K562 (cell line): ENCODE measurements around the gene ZNF521. TPM values are rescaled to one million over a fixed set of nuclear protein-coding genes. Genes with fewer than 3 reads are reported as not detected.

Experiments used
- ATAC-seq: fragments of 200-7000 bp; cut with Tn5 transposase; 3 replicates; pipeline ENCODE4 v1.9.1; 2020; ENCODE audit warnings: moderate library complexity
- BruUV-seq: library from RNA; stranded (reverse); fragments of 400-500 nt; replicated peaks from 2 replicates; lab custom pipeline; 2021; lab: Mats Ljungman, UMichigan
- CTCF ChIA-PET: fragments of 300-600 bp; formaldehyde crosslinking; extraction: SDS; loops from one replicate; lab custom pipeline; 2021; ENCODE audit warnings: low intra/inter-chr PET ratio; lab: Yijun Ruan, JAX
- POLR2A ChIA-PET: fragments of 300-600, 350-650 bp; sonication (Branson Sonifier 250); formaldehyde crosslinking; extraction: SDS; loops from one replicate; lab custom pipeline; 2021; ENCODE audit warnings: antibody characterized with exemption, inconsistent platforms; lab: Yijun Ruan, JAX
- DNase-seq, 4 experiments: peaks; one replicate each; pipeline versions ENCODE4 v3.0.0 to v3.0.0-alpha.2; 2011 to 2018; ENCODE audit warnings: low spot score in 3 of 4, mixed read lengths in 3 of 4; ENCODE audit errors: extremely low read depth in 1 of 4
- FAIRE-seq: peaks from 2 replicates; lab custom pipeline; 2011; peaks lifted over from hg19 to GRCh38; lab: Jason Lieb, UNC
- H2AFZ ChIP-seq: 2 replicates; pipeline ENCODE4 v1.6.0; 2011; ENCODE audit warnings: low read depth, low read length, control low read depth, inconsistent platforms
- H3K27ac ChIP-seq: fragments of 200-600 bp; 3 replicates; pipeline ENCODE4 v1.8.0; 2011; ENCODE audit warnings: low read depth, mild to moderate bottlenecking, control low read depth, inconsistent platforms, low read length, moderate library complexity, mixed read lengths; ENCODE audit errors: extremely low read depth
- H3K27me3 ChIP-seq, 2 experiments: fragments of 300-600 bp in 1 of 2; 2 replicates in 1 of 2; 3 replicates in 1 of 2; pipeline versions ENCODE4 v1.6.0 to v1.8.0; 2011; ENCODE audit warnings: inconsistent platforms in 2 of 2, low read length in 2 of 2, mild to moderate bottlenecking in 1 of 2, mixed read lengths in 1 of 2, moderate library complexity in 1 of 2; ENCODE audit not compliant: control insufficient read depth in 2 of 2, insufficient read depth in 2 of 2
- H3K36me3 ChIP-seq: fragments of 300-600 bp; 3 replicates; pipeline ENCODE4 v1.8.0; 2011; ENCODE audit warnings: mild to moderate bottlenecking, low read length, inconsistent platforms; ENCODE audit not compliant: control insufficient read depth, insufficient read depth
- H3K4me1 ChIP-seq, 2 experiments: fragments of 200-600 bp in 1 of 2; replicated peaks in 1 of 2; 2 replicates in 1 of 2; 3 replicates in 1 of 2; pipeline versions ENCODE4 v1.5.1 to v1.8.0; 2011; ENCODE audit warnings: inconsistent platforms in 2 of 2, low read length in 2 of 2, mild to moderate bottlenecking in 1 of 2, mixed read lengths in 1 of 2, moderate library complexity in 1 of 2; ENCODE audit not compliant: control insufficient read depth in 2 of 2, insufficient read depth in 2 of 2
- H3K4me2 ChIP-seq: 2 replicates; pipeline ENCODE4 v1.6.1; 2011; ENCODE audit warnings: low read length, control low read depth, inconsistent platforms, mixed read lengths; ENCODE audit not compliant: insufficient read depth
- H3K4me3 ChIP-seq: fragments of 200-600 bp; sonication (generic), shearing (Covaris generic); 2 replicates; pipeline ENCODE4 v1.5.1; 2016; ENCODE audit warnings: control low read depth, inconsistent platforms
- H3K79me2 ChIP-seq: fragments of 200-600 bp; 3 replicates; pipeline ENCODE4 v1.8.0; 2011; ENCODE audit warnings: low read length, inconsistent platforms; ENCODE audit not compliant: control insufficient read depth, insufficient read depth
- H3K9ac ChIP-seq, 2 experiments: 2 replicates each; pipeline versions ENCODE4 v1.6.0 to v1.6.1; 2011; ENCODE audit warnings: low read depth in 2 of 2, low read length in 2 of 2, control low read depth in 1 of 2, inconsistent platforms in 1 of 2, mild to moderate bottlenecking in 1 of 2, mixed read lengths in 1 of 2; ENCODE audit not compliant: insufficient read depth in 1 of 2
- H3K9me1 ChIP-seq: one replicate; pipeline ENCODE4 v1.6.0; 2011; ENCODE audit warnings: inconsistent platforms, mild to moderate bottlenecking, low read length, moderate library complexity; ENCODE audit not compliant: control insufficient read depth, insufficient read depth
- H3K9me3 ChIP-seq: replicated peaks from 2 replicates; pipeline ENCODE4 v1.5.1; 2011; ENCODE audit warnings: low read depth, low read length, inconsistent platforms; ENCODE audit not compliant: control insufficient read depth, insufficient read depth
- H4K20me1 ChIP-seq: replicated peaks from 2 replicates; pipeline ENCODE4 v1.6.1; 2011; ENCODE audit warnings: low read length, inconsistent platforms, mixed read lengths; ENCODE audit not compliant: control insufficient read depth, insufficient read depth
- ESRRA ChIP-seq: fragments of 450-650 bp; IDR thresholded peaks from 2 replicates; pipeline ENCODE4 v1.6.1; 2014; ENCODE audit warnings: low read depth, mild to moderate bottlenecking, moderate library complexity, borderline replicate concordance
- GATAD2B ChIP-seq: fragments of 450-650 bp; IDR thresholded peaks from 2 replicates; pipeline ENCODE4 v1.6.1; 2017; ENCODE audit warnings: mild to moderate bottlenecking, borderline replicate concordance
- IRF9 ChIP-seq: fragments of 450-650 bp; IDR thresholded peaks from 2 replicates; pipeline ENCODE4 v1.6.1; 2016; ENCODE audit warnings: missing biosample characterization, missing genetic modification characterization
- MCM3 ChIP-seq: fragments of 450-650 bp; IDR thresholded peaks from 2 replicates; pipeline ENCODE4 v1.6.1; 2016
- MEIS2 ChIP-seq: fragments of 450-650 bp; IDR thresholded peaks from 2 replicates; pipeline ENCODE4 v1.6.1; 2014; ENCODE audit warnings: mild to moderate bottlenecking; ENCODE audit not compliant: partially characterized antibody
- MITF ChIP-seq: IDR thresholded peaks from 2 replicates; pipeline ENCODE4 v1.6.1; 2014; ENCODE audit warnings: antibody characterized with exemption
- NFIC ChIP-seq: fragments of 450-650 bp; IDR thresholded peaks from 2 replicates; pipeline ENCODE4 v1.6.1; 2017; ENCODE audit warnings: mild to moderate bottlenecking, inconsistent platforms
- RBM15 ChIP-seq: fragments of 200-400 bp; formaldehyde crosslinking; IDR thresholded peaks from 2 replicates; pipeline ENCODE4 v1.6.1; 2018; ENCODE audit warnings: mild to moderate bottlenecking, low read length, moderate library complexity; ENCODE audit not compliant: insufficient read depth
- STAG1 ChIP-seq: sonication (generic); formaldehyde crosslinking; IDR thresholded peaks from 2 replicates; pipeline ENCODE4 v1.5.0; 2020; ENCODE audit warnings: missing genetic modification reagents, borderline replicate concordance
- TARDBP ChIP-seq: fragments of 450-650 bp; IDR thresholded peaks from 2 replicates; pipeline ENCODE4 v1.6.1; 2016
- TEAD2 ChIP-seq: fragments of 450-650 bp; IDR thresholded peaks from 2 replicates; pipeline ENCODE4 v1.6.1; 2016; ENCODE audit warnings: missing genetic modification characterization, control low read depth, missing compliant biosample characterization
- TOE1 ChIP-seq, 2 experiments: fragments of 450-650 bp in 1 of 2; sonication (generic) in 1 of 2; formaldehyde crosslinking in 1 of 2; IDR thresholded peaks; 2 replicates each; pipeline versions ENCODE4 v1.7.1 to v1.8.0; 2016 to 2022; ENCODE audit warnings: borderline replicate concordance in 2 of 2, mild to moderate bottlenecking in 2 of 2, antibody characterized with exemption in 1 of 2, inconsistent platforms in 1 of 2, low read depth in 1 of 2, missing genetic modification reagents in 1 of 2, moderate library complexity in 1 of 2
- TRIM24 ChIP-seq, 2 experiments: fragments of 450-650 bp; IDR thresholded peaks; 2 replicates each; pipeline ENCODE4 v1.6.1; 2016
- ZFP1 ChIP-seq: fragments of 450-650 bp; formaldehyde crosslinking; IDR thresholded peaks from 2 replicates; pipeline ENCODE4 v1.4.0; 2020; ENCODE audit warnings: mild to moderate bottlenecking, mixed read lengths
- ZNF347 ChIP-seq: fragments of 450-650 bp; formaldehyde crosslinking; IDR thresholded peaks from 2 replicates; pipeline ENCODE4 v1.4.0; 2020; ENCODE audit warnings: low read depth, mild to moderate bottlenecking, moderate library complexity
- ZNF354B ChIP-seq: fragments of 250-450 bp; sonication (Bioruptor Pico); IDR thresholded peaks from 2 replicates; pipeline ENCODE4 v1.4.0; 2020
- ZNF444 ChIP-seq: fragments of 250-450 bp; sonication (Bioruptor Pico); IDR thresholded peaks from 2 replicates; pipeline ENCODE4 v1.4.0; 2020; ENCODE audit warnings: mild to moderate bottlenecking, moderate library complexity
- ZNF57 ChIP-seq: fragments of 450-650 bp; formaldehyde crosslinking; IDR thresholded peaks from 2 replicates; pipeline ENCODE4 v1.4.0; 2020; ENCODE audit warnings: mild to moderate bottlenecking, moderate library complexity
- ZNF695 ChIP-seq: fragments of 450-650 bp; formaldehyde crosslinking; IDR thresholded peaks from 2 replicates; pipeline ENCODE4 v1.4.0; 2020; ENCODE audit warnings: mild to moderate bottlenecking, moderate library complexity
- WGBS: fragments of 100-300 bp; shearing (Covaris generic); methylation state at CpG from one replicate; pipeline ENCODE4 v1.1.6; 2016; ENCODE audit warnings: low coverage, mixed read lengths; ENCODE audit not compliant: insufficient coverage; ENCODE audit errors: missing lambda C conversion rate; 5-methylcytosine and 5-hydroxymethylcytosine counted together
- in situ Hi-C: fragments of 300-500 bp; cut with MboI; formaldehyde crosslinking; loops from 4 replicates; pipeline ENCODE4 v1.15.0; 2018; ENCODE audit warnings: inconsistent platforms, mixed read lengths
- intact Hi-C: fragments of 100-400 bp; cut with micrococcal nuclease; formaldehyde crosslinking; loops from 2 replicates; pipeline ENCODE4 v1.14.2; 2022
- polyA plus RNA-seq, 8 experiments: library from polyadenylated mRNA; depleted of rRNA in 4 of 8; stranded (reverse) in 5 of 8; unstranded in 3 of 8; fragments of >200 nt; fragmentation: Nextera tagmentation in 2 of 8; fragmentation: Illumina TruSeq in 1 of 8; extraction: Ambion mirVana in 2 of 8; extraction: Trizol in 1 of 8; gene quantifications; 2 replicates each; pipeline versions ENCODE4 v1.2.1 to v1.2.3, GENCODE V29; 2011 to 2014; ENCODE audit warnings: inconsistent platforms in 1 of 8, missing spikeins in 1 of 8
- total RNA-seq, 7 experiments: library from RNA; depleted of rRNA in 6 of 7; stranded (reverse); fragments of >200 nt in 6 of 7; fragmentation: Illumina TruSeq in 2 of 7; extraction: Trizol in 2 of 7; gene quantifications; 2 replicates each; pipeline versions ENCODE4 v1.2.1 to v1.2.3, GENCODE V29; 2011 to 2021; ENCODE audit warnings: low replicate concordance in 1 of 7

The ZNF521 gene
- total and polyA plus RNA-seq, 9 of the 15 experiments (the other 6 are each of a cell fraction or from before 2014, with no cell fraction given) = 1.2 to 5.8 (median 1.6) TPM

- no peaks in the 10 kb centered on the region for H3K4me1 ChIP-seq
- no peaks in the 10 kb centered on the region for H3K36me3 ChIP-seq
- no peaks in the 10 kb centered on the region for H3K27me3 ChIP-seq
- FAIRE-seq (no peak), ATAC-seq (no peak), DNase-seq (no peak)
- H3K79me2 ChIP-seq = no peaks in the 10 kb centered on the region
- no peak overlapping the region for H3K27ac ChIP-seq
- no peak overlapping the region for H2AFZ ChIP-seq
- no peak overlapping the region for H3K9ac ChIP-seq
- WGBS = 3% methylated on average over 7 of the region's 7 CpGs
- no peak overlapping the region for H3K4me3 ChIP-seq
- POLR2A ChIA-PET = interaction anchor here (0.9 kb wide), 1 partner anchor 23 kb away, joined by 4 read pairs; no protein-coding TSS in a partner anchor
- H3K4me2 ChIP-seq = no peak overlapping the region
- no peak for TF ChIP-seq RBM15
- TF ChIP-seq MCM3 = no peak
- no peak for TF ChIP-seq MEIS2
- TF ChIP-seq ESRRA = no peak
- no peak for TF ChIP-seq ZFP1 (CRISPR knock-in tag)
- TF ChIP-seq IRF9 (tag) = no peak
- TF ChIP-seq ZNF57 (CRISPR knock-in tag) = no peak
- TF ChIP-seq ZNF695 (CRISPR knock-in tag) = no peak
- TF ChIP-seq GATAD2B = no peak
- no peak for TF ChIP-seq TRIM24 (IDR thresholded peaks at IDR 0.05)
- no peak for TF ChIP-seq STAG1 (CRISPR knock-in tag)
- TF ChIP-seq NFIC = no peak
- TF ChIP-seq MITF = no peak
- no peak for TF ChIP-seq TEAD2 (tag)
- no peak for TF ChIP-seq ZNF354B (CRISPR knock-in tag)
- no peak for TF ChIP-seq ZNF347 (CRISPR knock-in tag)
- TF ChIP-seq TARDBP = no peak
- TF ChIP-seq ZNF444 (CRISPR knock-in tag) = no peak
- TF ChIP-seq TOE1 (IDR thresholded peaks at IDR 0.05; ENCODE audit: borderline replicate concordance) = no peak
- TF ChIP-seq TOE1 (CRISPR knock-in tag; IDR thresholded peaks at IDR 0.05; ENCODE audit: borderline replicate concordance, low read depth) = no peak
- H3K9me3 ChIP-seq = no peaks in the 10 kb centered on the region
- H3K9me1 ChIP-seq = no peaks in the 10 kb centered on the region
- no TSS peak for BruUV-seq
- intact Hi-C loops = no loop called here
- no peaks in the 10 kb centered on the region for H4K20me1 ChIP-seq
- CTCF ChIA-PET = no interaction called here
- in situ Hi-C loops = no loop called here
These were observed 164.3 kb downstream of the ZNF521 start for GRCh38 chr18:25187521-25188192.
